OCI-LY7 (cell line): Measurements from ENCODE around the gene FRMPD4. TPM values are rescaled to one million over a fixed set of nuclear protein-coding genes. Genes with fewer than 3 reads are reported as not detected.
"Not testable (repeated sequence)": the region's sequence is repeated elsewhere in the genome, so short reads cannot be mapped to it uniquely, and the experiment has no call there.

ENCODE experiments used
- BruUV-seq: library from RNA; stranded (reverse); fragments of 400-500 nt; replicated peaks from 2 replicates; lab custom pipeline; 2021; lab: Mats Ljungman, UMichigan
- CTCF ChIA-PET: fragments of 300-600 bp; sonication (Branson Sonifier 250); formaldehyde crosslinking; loops from one replicate; lab custom pipeline; 2022; ENCODE audit warnings: antibody characterized with exemption; ENCODE audit not compliant: unreplicated experiment; lab: Charles Lee
- POLR2A ChIA-PET: fragments of 300-600 bp; sonication (Branson Sonifier 250); formaldehyde crosslinking; loops from one replicate; lab custom pipeline; 2022; ENCODE audit warnings: antibody characterized with exemption; lab: Charles Lee
- DNase-seq: peaks from one replicate; pipeline ENCODE4 v3.0.0-alpha.2; 2015; ENCODE audit warnings: low spot score
- H2AFZ ChIP-seq: fragments of 200-600 bp; sonication (generic), shearing (Covaris generic); 2 replicates; pipeline ENCODE4 v1.6.1; 2014; ENCODE audit warnings: mild to moderate bottlenecking, antibody characterized with exemption, low read length, moderate library complexity
- H3K27ac ChIP-seq: fragments of 200-600 bp; sonication (generic); 2 replicates; pipeline ENCODE4 v1.5.1; 2014; ENCODE audit warnings: mixed run types, low read depth, mild to moderate bottlenecking, moderate library complexity, low read length, inconsistent platforms; ENCODE audit not compliant: poor library complexity, severe bottlenecking
- H3K36me3 ChIP-seq: fragments of 200-600 bp; sonication (generic); 2 replicates; pipeline ENCODE4 v1.6.1; 2014; ENCODE audit warnings: mild to moderate bottlenecking, antibody characterized with exemption, low read length, moderate library complexity, mixed read lengths; ENCODE audit not compliant: insufficient read depth
- H3K4me1 ChIP-seq: fragments of 200-600 bp; sonication (generic); 2 replicates; pipeline ENCODE4 v1.5.1; 2014; ENCODE audit warnings: mild to moderate bottlenecking, low read length; ENCODE audit not compliant: insufficient read depth, poor library complexity, severe bottlenecking
- H3K4me2 ChIP-seq: fragments of 200-600 bp; sonication (generic); 2 replicates; pipeline ENCODE4 v1.6.1; 2014; ENCODE audit warnings: mild to moderate bottlenecking, low read length
- H3K4me3 ChIP-seq: fragments of 200-600 bp; sonication (generic); 2 replicates; pipeline ENCODE4 v1.5.1; 2014; ENCODE audit warnings: mild to moderate bottlenecking, low read depth, low read length; ENCODE audit not compliant: poor library complexity, severe bottlenecking
- H3K79me2 ChIP-seq: fragments of 200-600 bp; sonication (generic); 2 replicates; pipeline ENCODE4 v1.6.1; 2016; ENCODE audit warnings: low read depth, mild to moderate bottlenecking, low read length, moderate library complexity, mixed read lengths; ENCODE audit not compliant: insufficient read depth
- H3K9me2 ChIP-seq: fragments of 200-600 bp; sonication (generic); 2 replicates; pipeline ENCODE4 v1.6.1; 2016; ENCODE audit warnings: mild to moderate bottlenecking, low read length, mixed read lengths; ENCODE audit not compliant: insufficient read depth
- H3K9me3 ChIP-seq: fragments of 200-600 bp; sonication (generic); 2 replicates; pipeline ENCODE4 v1.6.1; 2014; ENCODE audit warnings: mild to moderate bottlenecking, mixed run types, low read length, mixed read lengths
- H4K20me1 ChIP-seq: fragments of 200-600 bp; sonication (generic); 2 replicates; pipeline ENCODE4 v1.6.1; 2014; ENCODE audit warnings: mild to moderate bottlenecking, antibody characterized with exemption, low read length, moderate library complexity, mixed read lengths; ENCODE audit not compliant: insufficient read depth
- EZH2phosphoT487 ChIP-seq: fragments of 200-600 bp; sonication (generic); IDR thresholded peaks from 2 replicates; pipeline ENCODE4 v1.6.1; 2018; ENCODE audit warnings: low read depth, borderline replicate concordance, mild to moderate bottlenecking, mixed run types, antibody characterized with exemption, low read length, moderate library complexity, mixed read lengths
- intact Hi-C: fragments of 100-400 bp; cut with micrococcal nuclease; formaldehyde crosslinking; loops from one replicate; pipeline ENCODE4 v1.10.0; 2022; ENCODE audit not compliant: unreplicated experiment
- total RNA-seq, 2 experiments: library from RNA; depleted of rRNA in 1 of 2; stranded (reverse); fragments of >200 nt in 1 of 2; shearing (Covaris generic) in 1 of 2; gene quantifications; 2 replicates each; pipeline ENCODE4 v1.2.3, GENCODE V29; 2014 to 2022
- TF ChIP-seq, protein P1 (sequence below): fragments of 200-600 bp; sonication (generic); conservative IDR thresholded peaks from 2 replicates; pipeline ENCODE4 v1.5.1; 2014; ENCODE audit warnings: mild to moderate bottlenecking, antibody characterized with exemption, low read length, moderate library complexity, mixed read lengths

FRMPD4 gene
- total RNA-seq, 2 experiments from 2014 or later, result not detected

DNA sequence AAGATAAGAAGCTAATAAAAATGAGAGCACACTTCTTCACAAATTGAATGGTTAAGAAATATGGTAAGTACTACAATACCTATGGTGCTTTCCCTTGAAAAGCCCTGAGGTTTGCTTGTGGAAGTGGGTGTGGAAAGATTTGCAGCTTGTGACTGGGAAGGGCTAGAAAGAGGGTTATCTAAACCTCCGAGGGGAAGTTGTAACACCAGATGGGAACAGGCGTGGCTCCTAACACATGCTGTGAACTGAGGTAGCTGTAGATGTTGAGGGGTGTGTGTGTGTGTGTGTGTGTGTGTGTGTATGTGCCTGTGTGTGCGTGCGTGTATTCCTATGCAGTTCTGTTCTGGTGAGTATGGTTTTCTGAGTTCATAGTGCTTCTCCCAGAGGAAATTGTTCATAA, 21.5 kb downstream of the FRMPD4 start:
- no peaks in the 10 kb centered on the region for H3K9me2 ChIP-seq
- no peaks in the 10 kb centered on the region for H3K36me3 ChIP-seq
- no peaks in the 10 kb centered on the region for H3K4me1 ChIP-seq
- H3K4me3 ChIP-seq, result no peak overlapping the region
- H2AFZ ChIP-seq, result no peak overlapping the region
- no peak for DNase-seq
- TF ChIP-seq, protein P1, sequence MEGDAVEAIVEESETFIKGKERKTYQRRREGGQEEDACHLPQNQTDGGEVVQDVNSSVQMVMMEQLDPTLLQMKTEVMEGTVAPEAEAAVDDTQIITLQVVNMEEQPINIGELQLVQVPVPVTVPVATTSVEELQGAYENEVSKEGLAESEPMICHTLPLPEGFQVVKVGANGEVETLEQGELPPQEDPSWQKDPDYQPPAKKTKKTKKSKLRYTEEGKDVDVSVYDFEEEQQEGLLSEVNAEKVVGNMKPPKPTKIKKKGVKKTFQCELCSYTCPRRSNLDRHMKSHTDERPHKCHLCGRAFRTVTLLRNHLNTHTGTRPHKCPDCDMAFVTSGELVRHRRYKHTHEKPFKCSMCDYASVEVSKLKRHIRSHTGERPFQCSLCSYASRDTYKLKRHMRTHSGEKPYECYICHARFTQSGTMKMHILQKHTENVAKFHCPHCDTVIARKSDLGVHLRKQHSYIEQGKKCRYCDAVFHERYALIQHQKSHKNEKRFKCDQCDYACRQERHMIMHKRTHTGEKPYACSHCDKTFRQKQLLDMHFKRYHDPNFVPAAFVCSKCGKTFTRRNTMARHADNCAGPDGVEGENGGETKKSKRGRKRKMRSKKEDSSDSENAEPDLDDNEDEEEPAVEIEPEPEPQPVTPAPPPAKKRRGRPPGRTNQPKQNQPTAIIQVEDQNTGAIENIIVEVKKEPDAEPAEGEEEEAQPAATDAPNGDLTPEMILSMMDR, result no peak
- TF ChIP-seq EZH2phosphoT487, result no peak
- H4K20me1 ChIP-seq, result no peaks in the 10 kb centered on the region
- H3K4me2 ChIP-seq, result no peak overlapping the region
- H3K79me2 ChIP-seq, result no peaks in the 10 kb centered on the region
- ChIA-PET CTCF (no interaction called here), POLR2A (no interaction called here)
- intact Hi-C loops, result no loop called here
- no peak overlapping the region for H3K27ac ChIP-seq
- no TSS peak for BruUV-seq
- H3K9me3 ChIP-seq, result no peaks in the 10 kb centered on the region

DNA sequence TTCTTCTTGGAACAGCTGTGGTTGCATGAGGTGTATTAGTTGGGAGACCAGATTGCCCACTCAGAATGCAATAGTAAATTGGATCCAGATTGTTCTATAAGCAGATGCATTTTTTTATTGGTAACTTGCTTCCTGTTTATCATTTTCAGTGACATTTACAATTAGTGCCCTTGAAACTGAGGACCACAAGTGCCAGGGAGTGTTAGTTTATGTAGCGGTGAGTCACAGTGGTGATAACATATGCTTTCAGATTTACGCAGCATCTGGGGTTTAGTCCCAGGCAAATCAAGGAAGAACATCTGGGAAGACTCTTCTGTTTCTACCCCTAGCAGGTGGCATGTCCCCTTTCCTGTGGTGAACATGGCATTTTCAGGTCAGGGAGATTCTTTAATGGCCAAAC, 24.1 kb downstream of the FRMPD4 start:
- no peak for DNase-seq
- intact Hi-C loops, result no loop called here
- Histone ChIP-seq H3K79me2 (no peaks in the 10 kb centered on the region), H3K4me2 (no peak overlapping the region), H4K20me1 (no peaks in the 10 kb centered on the region), H3K9me3 (no peaks in the 10 kb centered on the region), H3K27ac (no peak overlapping the region), H3K4me3 (no peak overlapping the region), H3K9me2 (no peaks in the 10 kb centered on the region), H2AFZ (no peak overlapping the region), H3K4me1 (no peaks in the 10 kb centered on the region), H3K36me3 (no peaks in the 10 kb centered on the region)
- CTCF ChIA-PET, result no interaction called here
- POLR2A ChIA-PET, result no interaction called here
- BruUV-seq, result no TSS peak
- TF ChIP-seq, protein P1, result no peak
- TF ChIP-seq EZH2phosphoT487, result no peak

GRCh38 chrX:12164180-12164579, 25.9 kb downstream of the FRMPD4 start:
- BruUV-seq, H3K36me3 ChIP-seq, CTCF ChIA-PET, H3K9me2 ChIP-seq, POLR2A ChIA-PET, DNase-seq, H2AFZ ChIP-seq, H3K27ac ChIP-seq, intact Hi-C loops, H3K9me3 ChIP-seq, H4K20me1 ChIP-seq, H3K4me3 ChIP-seq, H3K4me2 ChIP-seq, H3K4me1 ChIP-seq, H3K79me2 ChIP-seq: not testable (repeated sequence)
